ENCODE data around the gene VPS13D.

- TF ChIP-seq EZH2 (IDR thresholded peaks at IDR 0.05; ENCODE audit: low read depth, unreplicated experiment): no peak
- TF ChIP-seq, protein P1, sequence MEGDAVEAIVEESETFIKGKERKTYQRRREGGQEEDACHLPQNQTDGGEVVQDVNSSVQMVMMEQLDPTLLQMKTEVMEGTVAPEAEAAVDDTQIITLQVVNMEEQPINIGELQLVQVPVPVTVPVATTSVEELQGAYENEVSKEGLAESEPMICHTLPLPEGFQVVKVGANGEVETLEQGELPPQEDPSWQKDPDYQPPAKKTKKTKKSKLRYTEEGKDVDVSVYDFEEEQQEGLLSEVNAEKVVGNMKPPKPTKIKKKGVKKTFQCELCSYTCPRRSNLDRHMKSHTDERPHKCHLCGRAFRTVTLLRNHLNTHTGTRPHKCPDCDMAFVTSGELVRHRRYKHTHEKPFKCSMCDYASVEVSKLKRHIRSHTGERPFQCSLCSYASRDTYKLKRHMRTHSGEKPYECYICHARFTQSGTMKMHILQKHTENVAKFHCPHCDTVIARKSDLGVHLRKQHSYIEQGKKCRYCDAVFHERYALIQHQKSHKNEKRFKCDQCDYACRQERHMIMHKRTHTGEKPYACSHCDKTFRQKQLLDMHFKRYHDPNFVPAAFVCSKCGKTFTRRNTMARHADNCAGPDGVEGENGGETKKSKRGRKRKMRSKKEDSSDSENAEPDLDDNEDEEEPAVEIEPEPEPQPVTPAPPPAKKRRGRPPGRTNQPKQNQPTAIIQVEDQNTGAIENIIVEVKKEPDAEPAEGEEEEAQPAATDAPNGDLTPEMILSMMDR (conservative IDR thresholded peaks at IDR 0.05; ENCODE audit: low read depth in 2 of 2): no peak
These were observed 265.9 kb downstream of the VPS13D start for GRCh38 chr1:12495725-12496124.

All from GM23338 (cell line).